ENCODE data around the gene C1orf35.
A peak's percentile ranks its signal among the peaks of the same experiment; 100 is the strongest.

The C1orf35 gene

DNA sequence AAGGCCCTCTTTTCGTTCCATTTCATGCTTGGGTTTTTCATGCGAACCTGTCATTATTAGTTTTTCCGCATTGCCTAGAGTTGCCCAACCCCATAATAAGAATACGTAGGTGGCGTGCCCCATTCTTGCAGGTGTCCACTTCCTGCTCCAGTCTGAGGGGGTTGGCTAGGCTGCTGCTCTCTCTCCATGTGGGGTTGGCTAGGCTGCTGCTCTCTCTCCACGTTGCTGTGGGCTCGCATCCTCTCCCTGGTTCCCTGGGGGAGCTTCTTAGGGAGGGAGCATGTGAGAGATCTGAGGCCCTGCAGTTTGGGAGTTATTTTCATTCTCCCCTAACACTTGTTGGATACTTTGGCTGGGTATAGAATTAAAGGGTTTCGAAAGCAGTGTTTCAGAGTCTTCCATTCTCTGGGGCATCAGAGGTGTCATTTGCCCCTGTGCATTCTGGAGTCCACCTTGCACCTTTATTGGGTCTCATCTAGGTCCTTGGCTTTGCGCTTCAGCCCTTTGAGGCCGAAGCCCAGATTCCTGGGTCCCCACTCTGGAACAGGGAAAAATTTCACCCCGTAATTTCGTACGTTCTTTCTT, 8.6 kb downstream of the C1orf35 start:
- no peak for DNase-seq (ENCODE audit: low spot score)

DNA sequence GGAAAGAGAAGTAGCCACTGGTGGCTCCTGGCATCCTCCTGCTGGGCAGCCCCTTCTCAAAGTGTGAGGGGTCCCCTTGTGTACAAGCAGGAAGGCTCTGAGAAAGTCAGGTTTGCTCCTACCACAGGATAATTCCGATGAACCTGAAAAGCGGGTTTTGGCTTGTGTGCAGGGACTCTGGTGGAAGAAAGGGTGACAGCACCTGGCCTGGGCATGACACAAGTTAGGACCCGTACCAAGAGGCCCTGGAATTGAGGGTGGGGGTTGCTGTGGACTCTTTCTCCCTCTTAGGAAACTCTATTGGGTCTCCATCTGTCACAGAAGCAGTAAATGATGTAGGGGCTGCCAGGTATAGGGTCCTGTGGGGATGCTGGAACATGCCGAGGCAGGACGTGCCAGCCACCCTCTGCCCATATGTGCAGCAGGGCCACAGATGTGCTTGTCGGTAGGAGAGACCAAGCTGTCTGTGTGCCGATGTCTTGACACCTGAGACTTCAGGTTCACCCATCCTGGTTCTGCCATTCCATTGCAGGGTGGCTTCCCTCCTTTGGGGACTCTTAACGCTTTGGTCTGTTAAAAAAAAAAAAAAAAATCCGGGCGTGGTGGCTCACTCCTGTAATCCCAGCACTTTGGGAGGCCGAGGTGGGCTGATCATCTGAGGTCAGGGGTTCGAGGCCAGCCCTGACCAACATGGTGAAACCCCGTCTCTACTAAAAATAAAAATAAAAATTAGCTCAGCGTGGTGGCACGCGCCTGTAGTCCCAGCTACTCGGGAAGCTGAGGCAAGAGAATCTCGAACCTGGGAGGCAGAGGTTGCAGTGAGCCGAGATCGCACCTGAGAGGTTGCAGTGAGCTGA, 9.8 kb downstream of the C1orf35 start:
- DNase-seq (ENCODE audit: low spot score): no peak

GRCh38 chr1:228092342-228093049, 10.6 kb downstream of the C1orf35 start:
- DNase-seq (ENCODE audit: low spot score): no peak

DNA sequence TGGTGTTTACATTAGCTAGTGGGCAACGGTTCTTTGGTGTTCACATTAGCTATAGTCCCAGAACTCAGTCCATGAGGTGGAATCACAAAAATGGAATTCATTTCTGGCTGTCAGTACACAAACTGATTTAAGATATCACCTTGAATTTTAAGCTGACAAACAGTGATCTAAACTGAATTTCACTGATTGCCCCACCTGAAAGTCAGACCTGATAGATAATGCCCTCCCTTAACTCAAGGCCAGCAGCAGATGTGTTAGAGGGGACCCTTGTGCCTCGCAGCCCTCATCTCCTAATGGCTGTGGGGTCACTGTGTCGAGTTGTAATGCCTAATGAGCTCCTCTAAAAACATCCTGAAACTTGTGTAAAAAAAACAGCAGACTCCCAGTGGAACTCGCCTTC, 12.0 kb downstream of the C1orf35 start:
- no peak for DNase-seq (ENCODE audit: low spot score)

GRCh38 chr1:228090613-228091081, 12.5 kb downstream of the C1orf35 start:
- DNase-seq (ENCODE audit: low spot score): no peak

GRCh38 chr1:228089519-228090380, 13.4 kb downstream of the C1orf35 start:
- no peak for DNase-seq (ENCODE audit: low spot score)

DNA sequence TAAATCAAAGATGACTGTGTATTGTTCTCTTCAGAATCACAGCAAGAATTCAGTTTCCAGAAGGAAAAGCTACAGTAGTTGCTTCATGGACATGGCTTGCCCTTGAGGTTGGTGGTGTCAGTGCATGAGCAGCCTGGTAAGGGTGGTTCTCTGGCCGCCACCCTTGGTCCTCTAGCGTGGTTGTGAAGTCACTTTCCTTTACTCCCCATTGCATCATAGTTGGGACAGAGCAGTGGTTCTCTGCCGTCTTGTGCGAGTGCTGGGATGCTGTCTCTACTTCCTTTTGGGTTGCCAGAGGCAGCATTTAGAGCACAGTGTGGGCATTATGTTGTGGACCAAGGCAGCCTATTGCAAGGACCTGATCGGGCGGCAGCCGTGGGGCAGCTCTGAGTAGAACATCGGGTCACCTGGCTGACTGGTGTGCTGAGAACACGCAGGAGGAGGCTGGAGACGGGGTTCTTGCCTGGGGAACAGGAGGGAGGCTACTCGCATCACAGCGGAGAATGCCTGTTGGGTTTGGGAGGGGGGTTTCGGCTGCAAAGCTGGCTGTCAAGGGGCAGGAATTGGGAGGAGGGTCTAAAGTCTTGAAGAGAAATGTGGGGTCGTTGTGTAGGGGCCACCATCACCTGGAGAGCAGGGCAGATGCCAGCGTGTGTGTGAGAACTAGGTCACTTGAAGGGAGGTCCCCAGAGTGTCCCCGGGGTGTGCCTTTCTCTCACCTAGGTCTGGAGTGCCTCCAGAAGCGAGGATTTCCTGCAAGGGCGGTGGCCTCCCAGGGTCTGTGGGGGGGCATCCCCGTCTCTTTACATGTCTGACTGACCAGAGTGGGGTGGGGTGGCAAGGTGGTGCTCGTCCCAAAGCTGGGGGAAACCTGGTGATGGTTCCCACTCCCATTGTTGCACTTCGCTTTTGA, 14.3 kb downstream of the C1orf35 start:
- DNase-seq (ENCODE audit: low spot score): no peak

- no peak for DNase-seq (ENCODE audit: low spot score)
Observed at GRCh38 chr1:228087771-228088251, 15.3 kb downstream of the C1orf35 start.

DNA sequence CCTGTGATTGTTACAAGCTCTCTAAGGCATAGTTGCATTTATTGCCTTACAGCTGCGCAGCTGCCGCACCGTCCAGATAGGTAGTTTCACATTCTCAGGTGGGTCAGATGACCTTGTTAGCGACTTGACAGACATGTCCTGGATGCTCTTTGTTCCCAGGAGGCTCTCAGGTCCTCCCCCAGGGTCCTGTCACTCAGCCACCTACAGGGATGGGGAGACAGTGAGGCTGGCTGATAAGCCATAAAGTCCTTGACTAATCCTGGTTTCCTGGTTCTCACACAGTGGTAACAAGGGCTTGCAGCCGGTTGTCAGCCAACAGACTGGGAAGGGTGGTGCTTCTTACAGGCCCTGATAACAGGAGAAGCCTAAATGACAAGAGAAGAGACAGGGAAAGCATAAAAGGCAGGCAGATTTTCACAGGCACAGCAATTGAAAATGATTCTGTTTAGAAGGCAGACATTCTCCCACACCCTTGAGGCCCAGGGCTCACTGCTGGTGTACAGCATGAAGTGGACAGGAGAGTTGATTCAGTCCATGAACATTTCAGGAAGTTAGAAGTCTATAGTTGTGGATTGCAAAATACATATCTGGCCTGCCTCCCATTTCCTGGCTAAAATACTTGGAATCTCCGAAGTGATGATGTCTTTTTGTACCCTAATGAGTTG, 17.7 kb downstream of the C1orf35 start:
- DNase-seq (ENCODE audit: low spot score): no peak

DNA sequence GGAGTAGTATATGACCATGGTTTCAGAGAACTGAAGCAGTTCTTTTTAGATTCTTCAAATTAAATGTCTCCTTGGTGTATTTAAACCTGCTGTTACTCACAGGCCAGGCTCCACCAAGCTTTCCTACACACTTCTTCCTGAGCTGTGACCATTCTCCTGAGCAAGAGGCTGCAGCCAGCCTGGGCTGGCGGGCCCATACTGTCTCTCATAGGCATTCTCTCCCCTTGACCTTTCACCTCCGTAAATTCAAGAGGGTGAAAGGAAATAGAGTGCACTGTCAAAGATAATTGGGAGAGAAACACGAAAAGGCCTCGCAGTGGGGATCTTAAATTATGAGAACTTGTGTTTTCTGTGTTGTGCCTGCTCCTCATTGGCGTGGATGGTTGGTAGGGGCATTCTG, 18.3 kb downstream of the C1orf35 start:
- no peak for DNase-seq (ENCODE audit: low spot score)

DNA sequence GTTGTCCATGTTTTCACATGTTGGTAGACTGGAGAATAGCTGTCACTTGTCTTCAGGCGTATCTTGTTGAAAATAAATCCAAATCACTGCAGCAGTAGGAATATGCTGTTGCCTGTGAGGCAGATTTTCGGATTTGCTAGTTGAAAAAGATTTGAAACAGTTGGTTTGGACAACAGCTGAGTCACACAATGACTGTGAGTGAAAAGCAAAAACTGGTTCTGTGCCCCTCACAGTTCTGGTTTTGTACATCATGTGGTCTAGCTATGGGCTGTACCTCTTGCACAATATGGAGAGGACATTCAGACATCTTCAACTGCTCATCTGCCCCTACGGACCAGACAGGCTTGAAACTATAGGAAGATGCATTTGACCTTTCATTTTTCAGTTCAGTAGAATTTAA, 18.8 kb downstream of the C1orf35 start:
- DNase-seq (ENCODE audit: low spot score): no peak

DNA sequence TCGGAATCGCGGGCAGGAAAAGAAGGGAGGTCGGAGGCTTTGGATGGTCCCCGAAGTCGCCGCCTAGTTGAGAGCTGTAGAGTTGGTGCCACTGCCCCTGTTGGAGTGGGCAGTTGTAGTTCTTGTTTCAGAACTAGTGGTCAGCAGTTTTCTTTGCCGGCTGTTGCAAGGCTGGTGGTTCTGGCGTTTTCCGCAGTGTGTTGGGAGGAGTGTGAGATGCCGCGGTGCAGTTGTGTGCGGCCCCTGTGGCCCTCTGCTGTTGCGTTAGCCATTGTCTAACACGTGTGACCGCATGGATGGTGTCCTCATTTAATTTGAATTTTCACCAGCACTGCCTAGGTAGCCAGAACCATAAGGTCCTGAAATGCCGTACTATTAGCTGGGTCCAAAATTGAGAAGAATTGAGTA, 19.2 kb downstream of the C1orf35 start:
- no peak for DNase-seq (ENCODE audit: low spot score)

- DNase-seq (ENCODE audit: low spot score): peak; percentile 50
Observed at GRCh38 chr1:228082918-228083870, 19.9 kb downstream of the C1orf35 start.

DNA sequence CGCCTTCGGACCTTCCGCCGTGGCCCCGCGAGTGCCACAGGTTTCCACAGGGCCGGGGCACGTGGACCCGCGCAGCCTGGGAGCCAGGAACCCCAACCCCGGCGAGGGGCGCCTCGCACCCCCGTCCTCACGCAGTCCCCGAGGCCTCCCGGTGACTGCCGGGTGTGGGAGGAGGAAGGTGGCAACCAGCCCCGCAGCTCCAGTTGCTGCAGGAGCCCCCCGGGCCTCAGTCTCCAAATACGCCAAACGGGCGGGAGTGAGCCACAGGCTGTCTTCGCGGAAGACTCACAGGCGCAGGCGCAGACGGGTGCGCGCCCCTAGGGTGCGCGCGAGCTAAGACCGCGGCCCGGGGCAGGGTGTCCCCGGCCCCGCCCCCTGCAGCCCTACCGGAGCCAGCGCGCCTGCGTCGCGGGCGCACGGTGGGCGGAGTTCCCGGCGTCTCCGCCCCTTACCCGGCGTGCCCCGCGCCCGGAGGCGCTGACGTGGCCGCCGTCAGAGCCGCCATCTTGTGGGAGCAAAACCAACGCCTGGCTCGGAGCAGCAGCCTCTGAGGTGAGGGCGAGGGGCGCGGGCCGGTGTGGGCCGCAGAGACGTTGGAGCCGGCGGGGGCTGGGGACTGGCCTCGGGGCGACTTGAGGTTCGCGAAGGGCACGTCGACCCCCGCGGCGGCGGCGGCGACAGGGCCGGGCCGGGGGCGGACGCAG, 20.8 kb downstream of the C1orf35 start, which contains the start of gene ARF1:
Gene ARF1 (plus strand): TSS at position 495 of the 704 bp plus-strand sequence. CDS start 14,407 bp downstream, outside the sequence.
- peak; percentile 99 for DNase-seq (ENCODE audit: low spot score)

GRCh38 chr1:228081578-228082213, 21.4 kb downstream of the C1orf35 start:
- DNase-seq (ENCODE audit: low spot score): peak; percentile 55

DNA sequence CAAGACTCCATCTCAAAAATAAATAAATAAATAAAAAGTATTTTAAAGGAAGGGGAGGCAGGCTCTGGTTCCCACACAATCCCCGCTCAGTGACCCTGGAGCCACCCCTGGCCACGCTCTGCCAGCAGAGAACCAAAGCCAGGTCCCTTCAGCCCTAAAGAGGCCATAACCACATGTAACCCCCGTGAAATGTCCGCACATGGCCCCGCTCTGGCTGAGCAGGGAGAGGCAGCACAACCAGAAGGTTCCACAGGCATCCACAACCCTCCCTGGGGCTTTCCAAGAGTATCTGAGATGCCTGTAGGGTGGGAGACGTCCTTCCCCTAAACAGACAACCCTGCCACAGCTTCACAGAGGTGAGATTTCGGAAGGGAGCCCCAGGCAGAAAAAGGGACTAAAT, 22.0 kb downstream of the C1orf35 start:
- no peak for DNase-seq (ENCODE audit: low spot score)

GRCh38 chr1:228079601-228080263, 23.4 kb downstream of the C1orf35 start:
- DNase-seq (ENCODE audit: low spot score): no peak

Measured in HuH-7 (cell line).